Ishikawa (cell line): ENCODE measurements around the gene PRKCZ.

Source experiments
- CREB1 ChIP-seq: IDR thresholded peaks from 2 replicates; pipeline ENCODE4 v1.6.1; 2012; ENCODE audit warnings: low read depth
- EP300 ChIP-seq: IDR thresholded peaks from 2 replicates; pipeline ENCODE4 v1.6.1; 2012; ENCODE audit warnings: borderline replicate concordance
- TCF12 ChIP-seq: IDR thresholded peaks from 2 replicates; pipeline ENCODE4 v1.6.1; 2012; ENCODE audit warnings: low read depth
- TF ChIP-seq, protein P1 (sequence below): IDR thresholded peaks from 2 replicates; pipeline ENCODE4 v1.6.1; 2012

DNA sequence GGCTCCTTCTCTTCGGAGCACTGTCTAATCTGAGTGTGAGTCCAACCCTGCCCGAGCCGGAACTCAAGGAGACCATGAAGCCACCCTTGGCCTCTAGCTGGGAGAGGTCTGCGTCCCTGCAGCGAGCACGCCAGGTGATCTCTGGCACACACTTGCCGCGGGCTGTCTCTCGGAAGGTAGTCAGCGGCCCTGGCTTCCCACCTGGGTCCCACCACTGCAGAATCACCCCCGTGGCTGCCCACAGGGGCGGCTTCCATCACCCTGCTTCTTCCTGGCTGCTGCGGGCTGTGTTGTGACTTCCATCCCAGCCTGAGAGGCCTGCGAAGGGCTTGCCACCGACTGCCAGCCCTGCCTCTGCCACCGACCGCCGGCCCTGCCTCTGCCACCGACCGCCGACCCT, 127.3 kb downstream of the PRKCZ start:
- TF ChIP-seq EP300 (no peak), TCF12 (no peak), CREB1 (no peak)
- TF ChIP-seq, protein P1, sequence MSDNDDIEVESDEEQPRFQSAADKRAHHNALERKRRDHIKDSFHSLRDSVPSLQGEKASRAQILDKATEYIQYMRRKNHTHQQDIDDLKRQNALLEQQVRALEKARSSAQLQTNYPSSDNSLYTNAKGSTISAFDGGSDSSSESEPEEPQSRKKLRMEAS, result no peak
